ENCODE data around the gene CACNA1C. TPM values are rescaled to one million over a fixed set of nuclear protein-coding genes. Genes with fewer than 3 reads are reported as not detected.

The CACNA1C gene
- total RNA-seq, 4 donors from 2014 or later: 5.2 to 12.9 (median 6.3) TPM

DNA sequence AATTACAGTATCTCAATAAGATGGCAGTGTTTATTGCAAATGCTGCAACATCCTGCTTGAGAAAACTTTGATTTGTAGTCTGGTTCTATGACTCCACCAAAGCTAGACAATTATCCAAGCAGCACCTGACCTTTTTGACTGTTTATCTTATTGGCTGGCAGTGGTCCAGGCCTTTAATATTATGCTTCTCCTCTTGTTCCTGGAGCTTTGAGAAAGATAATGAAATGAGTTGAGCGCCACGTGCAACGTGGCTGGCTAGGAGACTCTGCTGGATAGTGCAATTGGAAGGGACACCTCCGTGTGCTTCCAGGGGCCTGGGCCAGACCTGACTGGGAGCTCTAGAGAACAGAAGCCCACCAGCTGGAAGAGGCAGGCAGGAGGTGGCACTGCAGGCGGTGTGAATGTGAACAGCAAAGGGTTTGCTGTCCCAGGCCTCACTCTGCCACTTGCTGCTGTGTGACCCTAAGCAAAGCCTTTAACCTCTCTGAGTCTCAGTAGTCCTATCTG is 349.3 kb downstream of the CACNA1C start:
- Histone ChIP-seq H3K27me3 (no peaks in the 10 kb centered on the region), H3K9me3 (no peaks in the 10 kb centered on the region), H3K4me1 (peaks cover 0 to 11% (median 0%) of the 10 kb centered on the region in 4 donors), H3K4me3 (no peak overlapping the region), H3K36me3 (no peaks in the 10 kb centered on the region), H3K27ac (no peak overlapping the region)
- WGBS, 2 donors: 65 to 78% methylated on average over 5 of the region's 5 CpGs
- TF ChIP-seq, protein P1, sequence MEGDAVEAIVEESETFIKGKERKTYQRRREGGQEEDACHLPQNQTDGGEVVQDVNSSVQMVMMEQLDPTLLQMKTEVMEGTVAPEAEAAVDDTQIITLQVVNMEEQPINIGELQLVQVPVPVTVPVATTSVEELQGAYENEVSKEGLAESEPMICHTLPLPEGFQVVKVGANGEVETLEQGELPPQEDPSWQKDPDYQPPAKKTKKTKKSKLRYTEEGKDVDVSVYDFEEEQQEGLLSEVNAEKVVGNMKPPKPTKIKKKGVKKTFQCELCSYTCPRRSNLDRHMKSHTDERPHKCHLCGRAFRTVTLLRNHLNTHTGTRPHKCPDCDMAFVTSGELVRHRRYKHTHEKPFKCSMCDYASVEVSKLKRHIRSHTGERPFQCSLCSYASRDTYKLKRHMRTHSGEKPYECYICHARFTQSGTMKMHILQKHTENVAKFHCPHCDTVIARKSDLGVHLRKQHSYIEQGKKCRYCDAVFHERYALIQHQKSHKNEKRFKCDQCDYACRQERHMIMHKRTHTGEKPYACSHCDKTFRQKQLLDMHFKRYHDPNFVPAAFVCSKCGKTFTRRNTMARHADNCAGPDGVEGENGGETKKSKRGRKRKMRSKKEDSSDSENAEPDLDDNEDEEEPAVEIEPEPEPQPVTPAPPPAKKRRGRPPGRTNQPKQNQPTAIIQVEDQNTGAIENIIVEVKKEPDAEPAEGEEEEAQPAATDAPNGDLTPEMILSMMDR (IDR thresholded peaks at IDR 0.05): no peak
- no peak for TF ChIP-seq EP300 (IDR thresholded peaks at IDR 0.05)
- no peak for TF ChIP-seq POLR2A (IDR thresholded peaks at IDR 0.05)
- no peak for DNase-seq (ENCODE audit: low spot score in 2 of 2)

DNA sequence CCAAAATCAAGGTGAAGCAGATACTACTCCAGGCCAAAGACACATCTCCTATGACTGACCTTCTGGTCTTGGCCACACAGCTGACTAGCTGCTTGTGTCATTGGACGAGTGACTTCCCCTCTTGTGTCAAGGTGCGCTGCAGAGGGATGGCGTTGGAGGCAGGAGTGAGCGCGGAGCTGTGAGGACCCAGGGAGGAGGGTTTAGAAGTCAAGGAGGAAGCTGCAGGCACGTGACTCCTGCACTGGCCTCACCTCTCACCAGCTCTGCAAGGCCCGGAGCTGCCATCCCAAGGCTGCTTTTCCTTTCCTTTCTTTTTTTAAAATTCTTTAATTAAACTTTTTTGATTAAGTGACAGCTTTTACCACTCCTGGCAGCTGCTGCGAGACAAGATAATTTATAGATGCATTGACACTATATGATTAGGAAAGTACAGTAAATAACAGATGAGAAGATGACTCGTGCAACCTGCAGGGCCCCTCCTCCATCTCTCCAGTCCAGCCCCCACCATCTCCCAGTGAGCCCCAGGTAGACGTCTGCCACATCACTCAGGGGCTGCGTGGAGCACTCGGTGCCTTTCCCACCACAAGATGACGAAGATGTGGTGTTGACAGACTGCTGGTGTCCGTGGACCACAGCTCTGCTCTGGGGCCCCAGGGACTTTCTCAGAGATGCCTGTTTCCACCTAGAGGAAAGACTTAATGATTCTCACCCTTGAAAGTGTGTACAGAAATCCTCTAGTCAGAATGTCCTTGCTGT is 350.6 kb downstream of the CACNA1C start:
- DNase-seq (ENCODE audit: low spot score in 2 of 2): no peak
- Histone ChIP-seq H3K4me1 (no peaks in the 10 kb centered on the region), H3K4me3 (no peak overlapping the region), H3K27ac (no peak overlapping the region), H3K9me3 (no peaks in the 10 kb centered on the region), H3K27me3 (no peaks in the 10 kb centered on the region), H3K36me3 (no peaks in the 10 kb centered on the region)
- TF ChIP-seq, protein P1 (IDR thresholded peaks at IDR 0.05): no peak
- TF ChIP-seq EP300 (IDR thresholded peaks at IDR 0.05) (no peak), POLR2A (IDR thresholded peaks at IDR 0.05) (no peak)
- WGBS, 2 donors: 84 to 86% methylated on average over 14 of the region's 14 CpGs

DNA sequence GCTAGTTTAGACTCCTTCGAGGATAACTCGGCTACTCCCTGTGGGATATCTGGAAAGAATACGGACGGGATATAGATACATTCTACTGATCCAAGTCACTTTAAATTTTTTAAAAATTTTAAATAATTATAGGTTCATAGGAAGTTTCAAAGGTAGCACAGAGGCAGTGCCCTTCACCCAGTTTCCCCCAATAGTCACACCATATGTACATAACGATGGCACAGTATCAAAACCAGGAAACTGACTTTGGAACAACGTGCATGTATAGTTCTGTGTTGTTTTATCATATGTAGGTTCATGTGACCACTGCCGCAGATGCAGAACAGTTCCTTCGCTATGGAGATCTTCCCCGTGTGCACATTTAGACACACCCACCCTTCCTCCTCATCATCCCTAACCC is 352.3 kb downstream of the CACNA1C start:
- Histone ChIP-seq H3K27ac (no peak overlapping the region), H3K27me3 (no peaks in the 10 kb centered on the region), H3K36me3 (no peaks in the 10 kb centered on the region), H3K4me3 (no peak overlapping the region), H3K4me1 (no peaks in the 10 kb centered on the region), H3K9me3 (no peaks in the 10 kb centered on the region)
- DNase-seq (ENCODE audit: low spot score in 2 of 2): no peak
- 82 to 89% methylated on average over 9 of the region's 9 CpGs for WGBS, 2 donors
- no peak for TF ChIP-seq EP300 (IDR thresholded peaks at IDR 0.05)
- TF ChIP-seq POLR2A (IDR thresholded peaks at IDR 0.05): no peak
- TF ChIP-seq, protein P1 (IDR thresholded peaks at IDR 0.05): no peak

DNA sequence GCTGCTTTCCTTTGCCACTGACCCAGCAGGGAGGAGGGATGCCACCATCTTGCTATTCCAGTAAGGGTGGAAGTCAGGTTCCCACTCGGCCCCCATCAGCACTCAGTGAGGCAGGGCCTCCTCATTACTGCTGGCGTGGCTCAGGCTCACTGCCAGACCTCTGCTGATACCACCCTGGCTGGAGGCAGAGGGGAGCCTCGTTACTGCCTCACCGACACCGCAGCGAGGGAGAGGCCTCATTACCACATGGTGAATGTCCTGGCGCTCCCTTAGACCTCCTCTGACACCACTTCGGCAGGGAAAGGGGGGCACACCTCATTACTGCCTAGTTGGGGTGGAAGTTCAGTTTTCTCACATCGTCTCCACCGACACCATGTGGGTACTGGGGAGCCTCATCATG is 354.1 kb downstream of the CACNA1C start:
- Histone ChIP-seq H3K27ac (no peak overlapping the region), H3K4me1 (no peaks in the 10 kb centered on the region), H3K36me3 (no peaks in the 10 kb centered on the region), H3K9me3 (no peaks in the 10 kb centered on the region), H3K27me3 (no peaks in the 10 kb centered on the region), H3K4me3 (no peak overlapping the region)
- WGBS, 2 donors: 85 to 87% methylated on average over 10 of the region's 10 CpGs
- no peak for DNase-seq (ENCODE audit: low spot score in 2 of 2)
- no peak for TF ChIP-seq EP300 (IDR thresholded peaks at IDR 0.05)
- TF ChIP-seq POLR2A (IDR thresholded peaks at IDR 0.05): no peak
- TF ChIP-seq, protein P1 (IDR thresholded peaks at IDR 0.05): no peak

DNA sequence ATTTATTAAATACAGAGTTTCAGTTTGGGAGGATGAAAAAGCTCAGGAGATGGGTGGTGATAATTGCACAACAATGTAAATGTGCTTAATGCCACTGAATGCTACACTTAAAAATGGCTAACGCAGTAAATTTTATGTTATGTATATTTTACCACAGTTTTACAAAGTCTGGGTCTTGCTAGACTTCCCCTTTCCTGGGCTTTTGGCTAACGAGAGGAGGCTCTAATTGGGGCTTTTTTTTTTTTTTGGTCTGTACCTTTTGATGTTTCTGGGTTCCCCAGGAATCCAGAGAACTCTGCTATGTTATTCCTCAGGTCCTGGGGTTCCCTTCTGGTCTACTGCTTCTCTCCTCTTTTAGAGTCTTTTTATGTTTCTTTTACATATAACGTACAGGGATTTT is 355.5 kb downstream of the CACNA1C start:
- H3K9me3 ChIP-seq: no peaks in the 10 kb centered on the region
- H3K4me3 ChIP-seq: no peak overlapping the region
- no peaks in the 10 kb centered on the region for H3K27me3 ChIP-seq
- DNase-seq (ENCODE audit: low spot score in 2 of 2): no peak
- TF ChIP-seq EP300 (IDR thresholded peaks at IDR 0.05): no peak
- no peak for TF ChIP-seq POLR2A (IDR thresholded peaks at IDR 0.05)
- TF ChIP-seq, protein P1 (IDR thresholded peaks at IDR 0.05): no peak
- H3K4me1 ChIP-seq: no peaks in the 10 kb centered on the region
- WGBS, 2 donors: 63% methylated on average over 3 of the region's 3 CpGs
- H3K27ac ChIP-seq: no peak overlapping the region
- no peaks in the 10 kb centered on the region for H3K36me3 ChIP-seq

Data from tibial nerve (tissue), 4 donors.